Measurements from ENCODE around the gene MYF5.

- no peak for TF ChIP-seq FOXM1 (IDR thresholded peaks at IDR 0.05; ENCODE audit: low read depth)
- TF ChIP-seq, protein P1, sequence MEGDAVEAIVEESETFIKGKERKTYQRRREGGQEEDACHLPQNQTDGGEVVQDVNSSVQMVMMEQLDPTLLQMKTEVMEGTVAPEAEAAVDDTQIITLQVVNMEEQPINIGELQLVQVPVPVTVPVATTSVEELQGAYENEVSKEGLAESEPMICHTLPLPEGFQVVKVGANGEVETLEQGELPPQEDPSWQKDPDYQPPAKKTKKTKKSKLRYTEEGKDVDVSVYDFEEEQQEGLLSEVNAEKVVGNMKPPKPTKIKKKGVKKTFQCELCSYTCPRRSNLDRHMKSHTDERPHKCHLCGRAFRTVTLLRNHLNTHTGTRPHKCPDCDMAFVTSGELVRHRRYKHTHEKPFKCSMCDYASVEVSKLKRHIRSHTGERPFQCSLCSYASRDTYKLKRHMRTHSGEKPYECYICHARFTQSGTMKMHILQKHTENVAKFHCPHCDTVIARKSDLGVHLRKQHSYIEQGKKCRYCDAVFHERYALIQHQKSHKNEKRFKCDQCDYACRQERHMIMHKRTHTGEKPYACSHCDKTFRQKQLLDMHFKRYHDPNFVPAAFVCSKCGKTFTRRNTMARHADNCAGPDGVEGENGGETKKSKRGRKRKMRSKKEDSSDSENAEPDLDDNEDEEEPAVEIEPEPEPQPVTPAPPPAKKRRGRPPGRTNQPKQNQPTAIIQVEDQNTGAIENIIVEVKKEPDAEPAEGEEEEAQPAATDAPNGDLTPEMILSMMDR (IDR thresholded peaks at IDR 0.05), result no peak
- no peak for TF ChIP-seq SMC3 (IDR thresholded peaks at IDR 0.05; ENCODE audit: low read depth, low read length)
- TF ChIP-seq GATA2 (CRISPR knock-in tag; IDR thresholded peaks at IDR 0.05), result no peak
- no peak for TF ChIP-seq JUND (IDR thresholded peaks at IDR 0.05)
- no peak for TF ChIP-seq TAF1 (IDR thresholded peaks at IDR 0.05; ENCODE audit: borderline replicate concordance, low read depth, low read length)
- TF ChIP-seq NRF1 (IDR thresholded peaks at IDR 0.05; ENCODE audit: low read depth, low read length), result no peak
- no peak for TF ChIP-seq EZH2phosphoT487 (IDR thresholded peaks at IDR 0.05; ENCODE audit: borderline replicate concordance, low read depth)
- no peak for TF ChIP-seq YY1 (IDR thresholded peaks at IDR 0.05; ENCODE audit: low read depth)
- TF ChIP-seq, protein P2, sequence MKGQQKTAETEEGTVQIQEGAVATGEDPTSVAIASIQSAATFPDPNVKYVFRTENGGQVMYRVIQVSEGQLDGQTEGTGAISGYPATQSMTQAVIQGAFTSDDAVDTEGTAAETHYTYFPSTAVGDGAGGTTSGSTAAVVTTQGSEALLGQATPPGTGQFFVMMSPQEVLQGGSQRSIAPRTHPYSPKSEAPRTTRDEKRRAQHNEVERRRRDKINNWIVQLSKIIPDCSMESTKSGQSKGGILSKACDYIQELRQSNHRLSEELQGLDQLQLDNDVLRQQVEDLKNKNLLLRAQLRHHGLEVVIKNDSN (IDR thresholded peaks at IDR 0.05; ENCODE audit: borderline replicate concordance, low read depth), result no peak
- no peak for TF ChIP-seq SIN3A (IDR thresholded peaks at IDR 0.05; ENCODE audit: borderline replicate concordance, low read depth, low read length)
- TF ChIP-seq EP300 (IDR thresholded peaks at IDR 0.05; ENCODE audit: borderline replicate concordance in 1 of 2, low read depth in 1 of 2, low read length in 1 of 2), result no peak
- no peak for TF ChIP-seq TCF12 (IDR thresholded peaks at IDR 0.05)
Measured at GRCh38 chr12:80679346-80680131, 37.2 kb upstream of the MYF5 start.
